ENCODE results near the gene CALCOCO1.

Gene CALCOCO1

GRCh38 chr12:53751336-53752191 is 24.3 kb upstream of the CALCOCO1 start, which contains the start of gene CISTR:
Gene CISTR (minus strand): TSS chr12:53751979.
- DNase-seq = peak; percentile 58

GRCh38 chr12:53750812-53751335 is 23.6 kb upstream of the CALCOCO1 start:
- DNase-seq = peak; percentile 72

DNA sequence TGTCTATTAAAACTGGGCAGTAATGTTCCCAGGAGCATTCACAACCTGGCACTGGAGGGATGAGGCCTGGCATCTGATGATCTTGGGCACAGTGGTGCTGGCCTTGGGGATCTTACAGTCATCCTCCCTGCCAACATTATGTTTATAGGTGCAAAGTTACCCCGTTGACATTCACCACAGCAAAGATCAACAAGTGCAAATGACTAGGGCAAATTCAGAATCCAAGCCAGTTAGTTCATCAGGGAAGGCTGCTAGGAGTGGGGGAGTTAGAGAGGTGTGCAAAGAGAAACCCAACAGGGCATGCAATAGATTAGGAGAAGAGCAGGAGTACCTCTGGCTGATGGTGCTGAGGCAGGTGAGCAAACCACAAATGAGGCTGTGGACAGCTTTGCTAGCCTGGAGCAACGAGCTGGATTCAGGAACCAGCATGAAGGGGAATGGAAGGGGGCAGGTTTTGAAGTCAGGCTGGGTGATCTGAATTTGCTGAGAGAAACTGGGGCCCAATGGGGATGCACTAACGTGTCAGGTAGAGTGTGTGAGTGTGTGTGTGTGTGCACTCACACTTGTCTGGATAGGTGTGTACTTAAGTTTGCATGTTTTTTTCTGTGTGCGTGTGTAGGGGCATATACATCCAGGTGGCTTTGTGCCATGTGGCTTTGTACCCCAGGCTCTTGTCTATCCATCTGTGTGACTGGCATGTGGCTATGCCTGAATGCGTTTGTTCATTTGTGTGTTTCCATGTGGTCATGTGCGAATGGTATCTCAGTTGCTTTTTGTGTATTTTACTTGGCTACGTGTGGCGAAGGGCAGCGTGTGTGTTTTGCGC is 22.9 kb upstream of the CALCOCO1 start:
- no peak for DNase-seq

DNA sequence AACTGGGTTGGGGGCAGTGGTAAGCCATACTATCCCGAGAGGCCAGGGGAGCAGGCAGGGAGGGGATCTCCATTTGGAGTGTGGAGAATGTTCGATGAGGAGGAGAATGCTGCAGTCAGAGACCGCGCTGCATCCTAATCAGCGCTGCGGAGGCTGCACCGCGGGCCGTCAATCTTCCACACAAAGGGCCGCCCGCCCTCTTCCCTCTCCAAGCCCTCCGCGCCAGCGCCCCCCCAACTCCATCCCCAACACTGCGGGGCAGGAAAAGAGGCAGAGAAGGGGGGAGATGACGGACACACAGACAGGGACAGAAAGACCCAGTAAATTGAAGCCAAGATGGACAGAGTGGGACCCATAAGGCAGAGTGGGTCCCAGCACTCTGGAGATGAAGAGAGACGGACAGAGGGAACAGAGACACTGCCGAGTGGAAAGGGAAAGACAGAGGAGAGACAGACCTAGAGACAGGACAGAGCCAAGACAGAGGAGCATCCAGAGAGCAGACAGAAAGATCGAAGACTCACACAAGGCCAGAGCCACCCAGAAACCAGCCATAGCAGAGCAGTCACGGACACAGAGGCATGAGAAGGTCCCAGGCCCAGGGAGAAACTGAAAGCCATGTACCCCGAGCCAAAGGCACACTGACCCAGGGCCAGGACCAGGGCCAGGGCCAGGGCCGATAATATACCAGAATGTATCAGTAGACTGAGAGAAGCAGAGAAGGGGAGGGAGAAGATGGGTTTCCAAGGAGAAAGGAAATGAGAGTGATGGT is 21.0 kb upstream of the CALCOCO1 start:
- no peak for DNase-seq

DNA sequence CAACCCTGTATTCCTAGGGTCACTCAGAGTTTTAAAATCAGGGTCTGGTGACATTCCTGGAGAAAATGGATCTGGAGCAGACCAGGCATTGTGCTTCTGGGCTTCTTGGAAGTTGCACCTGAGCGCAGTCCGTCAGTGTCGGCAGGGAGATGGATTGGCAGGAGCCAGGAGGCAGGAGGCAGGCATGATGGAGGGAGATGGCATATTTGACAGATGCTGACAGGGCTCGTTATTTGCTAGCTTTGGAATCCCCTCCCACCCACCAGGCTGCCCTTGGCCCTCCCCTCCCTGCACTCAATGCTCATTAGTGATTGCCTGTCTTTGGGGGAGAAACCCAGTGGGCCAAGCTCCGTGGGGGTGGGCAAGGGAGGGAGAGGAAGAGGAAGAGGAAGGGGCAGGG is 19.8 kb upstream of the CALCOCO1 start:
- no peak for DNase-seq

GRCh38 chr12:53746592-53747092 is 19.4 kb upstream of the CALCOCO1 start:
- peak; percentile 88 for DNase-seq

DNA sequence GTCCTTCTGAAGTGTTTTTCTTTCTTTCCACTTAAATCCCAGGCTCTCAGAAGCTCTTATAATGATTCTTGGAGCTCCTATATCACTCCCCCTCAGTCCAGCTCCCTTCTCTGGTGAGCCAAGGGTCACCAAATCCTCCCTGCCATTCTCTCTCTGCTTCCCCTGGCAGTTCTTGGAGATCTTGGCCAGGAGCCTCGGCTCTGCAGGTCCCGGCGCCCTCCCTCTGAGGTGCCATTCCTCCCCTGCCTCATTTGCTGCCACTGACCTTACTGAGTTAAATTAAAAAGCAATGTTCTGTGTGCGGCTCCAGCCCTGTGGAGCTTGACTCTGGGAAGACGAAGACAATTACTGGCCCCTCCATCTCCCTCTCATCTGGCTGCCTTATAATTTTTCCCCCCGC is 17.5 kb upstream of the CALCOCO1 start:
- no peak for DNase-seq

- DNase-seq = no peak
These were observed 16.8 kb upstream of the CALCOCO1 start for GRCh38 chr12:53744130-53744441.

DNA sequence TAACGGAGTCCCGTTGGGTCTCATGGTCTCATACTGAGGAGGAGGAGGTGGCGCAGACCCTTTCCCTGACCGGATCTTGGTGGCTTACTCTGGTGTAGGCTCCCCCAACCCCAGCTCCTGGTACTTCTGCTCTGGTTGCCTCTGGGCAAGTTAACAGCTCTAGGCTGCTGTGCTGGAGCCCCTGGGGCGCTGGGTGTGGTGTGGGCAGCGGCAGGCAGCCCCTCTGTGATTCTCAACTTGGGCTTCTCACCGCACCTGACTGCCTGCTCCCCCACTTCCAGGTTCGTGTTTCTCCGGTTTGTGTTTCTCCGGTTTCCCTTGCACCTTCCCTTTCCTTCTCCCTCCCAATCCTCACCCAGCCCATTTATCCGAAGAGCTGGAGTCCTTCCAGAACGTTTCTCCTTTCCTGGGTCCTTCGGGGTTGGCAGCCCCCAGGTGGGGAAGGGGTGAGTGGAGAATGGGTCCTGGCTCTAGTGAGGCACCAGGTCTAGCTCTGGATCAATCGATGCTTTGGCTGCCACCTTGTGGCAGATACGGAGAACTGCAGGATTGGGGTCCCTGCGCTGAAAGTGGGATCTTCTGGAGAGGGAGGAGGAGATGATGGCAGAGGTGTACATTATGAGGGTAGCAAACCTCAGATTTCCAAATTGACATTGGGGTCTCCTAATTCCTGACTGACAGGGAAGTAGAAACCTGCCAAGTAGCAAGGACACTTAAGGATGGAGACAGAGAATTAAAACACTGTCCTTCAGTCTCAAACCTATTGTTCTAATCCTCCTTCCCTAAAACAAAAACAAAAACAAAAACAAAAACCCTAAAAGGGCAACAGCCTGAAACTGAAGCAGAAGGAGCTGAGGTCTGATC is 16.2 kb upstream of the CALCOCO1 start:
- DNase-seq = peak; percentile 68

- no peak for DNase-seq
These were observed 12.9 kb upstream of the CALCOCO1 start for GRCh38 chr12:53740130-53740491.

- DNase-seq = peak; percentile 38
These were observed 12.2 kb upstream of the CALCOCO1 start for GRCh38 chr12:53739214-53740129.

DNA sequence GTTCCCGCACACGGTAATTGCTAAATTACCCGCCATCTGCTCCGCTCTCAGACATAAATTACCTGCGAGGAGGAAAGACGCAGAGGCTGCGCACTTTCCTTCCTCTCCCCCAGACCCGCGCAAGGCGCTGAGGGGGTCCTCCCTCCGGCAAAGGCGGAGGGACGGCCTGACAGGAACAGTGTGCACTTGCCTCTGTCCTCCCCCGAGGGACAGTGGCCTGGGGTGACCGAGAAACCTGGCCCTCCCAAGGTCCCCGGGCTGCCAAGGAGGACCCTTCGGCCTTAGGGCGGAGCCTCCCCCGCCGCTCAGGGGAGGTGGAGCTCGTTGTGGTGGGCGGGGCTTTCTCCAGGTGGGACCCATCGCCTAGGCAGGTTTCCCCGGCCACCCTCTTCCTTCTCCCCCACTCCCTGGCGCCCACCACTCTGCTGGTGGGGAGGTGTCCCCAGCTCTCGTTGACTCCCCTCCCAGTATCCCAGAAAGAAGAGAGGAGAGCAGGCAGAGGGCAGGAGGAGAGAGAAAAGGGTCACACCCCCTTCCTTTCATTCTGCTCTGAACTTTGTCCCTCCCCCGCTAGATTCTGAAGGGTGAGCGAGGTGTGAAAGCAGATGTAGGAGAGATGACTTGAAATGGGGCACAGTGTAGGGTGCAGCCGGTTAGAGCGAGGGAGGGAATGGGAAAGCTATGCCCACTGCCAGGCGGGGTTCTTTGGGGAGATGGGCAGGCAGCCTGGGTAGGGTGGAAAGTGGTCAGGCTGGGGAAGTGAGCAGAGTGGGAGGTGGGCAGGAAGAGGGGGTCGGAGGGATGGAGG is 11.4 kb upstream of the CALCOCO1 start:
- DNase-seq = peak; percentile 61

DNA sequence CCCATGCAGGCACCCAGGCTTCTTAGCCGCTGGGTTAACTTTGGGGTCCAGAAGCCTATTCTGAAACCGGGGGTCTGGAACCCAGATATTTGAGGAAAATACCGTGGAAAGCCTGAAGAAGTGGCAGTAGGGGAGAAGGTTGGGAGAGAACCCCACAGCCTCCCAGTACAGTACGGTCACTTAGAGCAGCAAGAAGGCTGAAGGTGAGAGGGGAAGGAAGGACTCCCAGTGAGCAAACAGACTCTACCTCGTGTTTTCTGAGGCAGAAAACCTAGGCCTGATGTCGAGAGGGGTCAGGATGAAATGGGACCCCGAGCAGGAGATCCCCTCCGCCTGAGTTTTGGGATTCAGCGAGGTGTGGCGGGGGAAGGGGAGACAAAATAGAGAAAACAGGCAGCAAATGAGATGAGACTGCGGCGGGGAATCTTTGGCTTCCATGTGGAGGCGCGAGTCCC is 10.7 kb upstream of the CALCOCO1 start:
- DNase-seq = no peak

GRCh38 chr12:53737093-53737808 is 10.0 kb upstream of the CALCOCO1 start:
- peak; percentile 50 for DNase-seq

DNA sequence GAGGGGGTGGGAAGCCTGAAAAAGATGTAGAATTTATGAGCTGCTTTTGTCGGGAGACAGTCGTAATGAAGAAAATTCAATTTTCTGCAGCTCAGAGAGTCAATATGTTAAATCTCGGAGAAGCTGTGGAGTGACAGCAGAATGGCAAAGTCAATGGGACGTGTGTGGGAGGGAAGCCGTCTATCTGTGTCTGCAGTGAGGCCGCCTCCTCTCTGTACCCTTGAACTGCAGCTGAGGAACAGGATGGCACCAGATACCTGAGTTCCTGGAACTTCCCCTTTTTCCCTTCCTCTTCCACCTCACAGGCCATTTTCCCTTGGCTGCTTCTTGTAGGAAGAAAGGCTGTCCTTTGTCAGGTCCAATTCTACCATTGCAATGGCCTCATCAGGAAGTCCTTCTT is 9.3 kb upstream of the CALCOCO1 start:
- no peak for DNase-seq

- no peak for DNase-seq
These were observed 8.3 kb upstream of the CALCOCO1 start for GRCh38 chr12:53735556-53735955.

DNA sequence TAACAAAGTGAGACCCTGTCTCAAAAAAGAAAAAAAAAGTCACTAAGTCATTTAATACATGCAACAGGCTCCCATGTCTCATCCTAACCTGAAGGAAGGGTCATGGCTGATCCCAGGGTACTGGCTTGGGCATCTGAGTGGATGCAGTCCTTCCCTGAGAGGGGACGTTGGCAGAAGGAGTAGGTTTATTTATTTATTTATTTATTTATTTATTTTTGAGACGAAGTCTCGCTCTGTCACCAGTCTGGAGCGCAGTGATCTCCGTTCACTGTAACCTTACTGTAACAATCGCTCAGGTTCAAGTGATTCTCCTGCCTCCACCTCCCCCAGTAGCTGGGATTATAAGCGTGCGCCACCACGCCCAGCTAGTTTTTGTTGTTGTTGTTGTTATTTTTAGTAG is 7.2 kb upstream of the CALCOCO1 start:
- no peak for DNase-seq

DNA sequence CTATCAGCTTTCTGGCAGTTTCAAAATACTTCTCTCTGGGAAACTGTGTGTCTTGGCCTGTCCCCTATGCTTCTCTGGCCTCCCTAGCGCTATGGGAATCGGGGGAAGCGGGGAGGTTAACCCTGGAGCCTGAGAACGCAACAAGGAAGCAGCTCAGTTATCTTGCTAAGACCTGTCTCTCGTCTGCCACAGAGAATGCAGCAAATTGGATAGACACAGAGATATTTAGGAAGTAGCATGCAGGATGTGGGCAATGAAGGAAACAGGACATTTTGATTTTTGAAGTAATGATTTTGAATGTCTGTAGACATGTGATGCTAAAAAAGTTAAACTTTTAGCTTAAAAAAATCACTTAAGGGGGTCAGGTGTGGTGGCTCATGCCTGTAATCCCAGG is 6.6 kb upstream of the CALCOCO1 start:
- no peak for DNase-seq
